ENCODE data around the gene RAB22A. TPM values are rescaled to one million over a fixed set of nuclear protein-coding genes. Genes with fewer than 3 reads are reported as not detected.

The RAB22A gene
- total RNA-seq, 1 donor: 23.9 TPM

DNA sequence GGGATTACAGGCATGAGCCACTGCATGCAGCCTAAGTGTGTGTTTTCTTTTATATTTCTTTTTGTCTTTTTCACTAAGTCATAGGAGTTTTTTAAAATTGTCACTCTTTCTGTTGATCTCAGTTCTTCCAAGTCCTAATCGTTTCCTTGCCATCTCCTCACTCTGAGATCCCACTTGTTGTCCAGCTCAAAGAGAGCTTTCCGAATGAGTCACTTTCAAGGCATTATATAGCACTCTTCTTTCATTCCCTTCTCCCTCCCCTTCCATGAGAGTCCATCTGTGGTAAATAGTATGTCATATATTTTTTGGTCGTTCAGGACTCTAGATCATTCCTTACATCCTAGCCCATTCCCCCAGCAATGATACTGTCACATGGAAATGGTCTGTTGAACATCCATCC is 83.8 kb downstream of the RAB22A start:
- TF ChIP-seq, protein P1, sequence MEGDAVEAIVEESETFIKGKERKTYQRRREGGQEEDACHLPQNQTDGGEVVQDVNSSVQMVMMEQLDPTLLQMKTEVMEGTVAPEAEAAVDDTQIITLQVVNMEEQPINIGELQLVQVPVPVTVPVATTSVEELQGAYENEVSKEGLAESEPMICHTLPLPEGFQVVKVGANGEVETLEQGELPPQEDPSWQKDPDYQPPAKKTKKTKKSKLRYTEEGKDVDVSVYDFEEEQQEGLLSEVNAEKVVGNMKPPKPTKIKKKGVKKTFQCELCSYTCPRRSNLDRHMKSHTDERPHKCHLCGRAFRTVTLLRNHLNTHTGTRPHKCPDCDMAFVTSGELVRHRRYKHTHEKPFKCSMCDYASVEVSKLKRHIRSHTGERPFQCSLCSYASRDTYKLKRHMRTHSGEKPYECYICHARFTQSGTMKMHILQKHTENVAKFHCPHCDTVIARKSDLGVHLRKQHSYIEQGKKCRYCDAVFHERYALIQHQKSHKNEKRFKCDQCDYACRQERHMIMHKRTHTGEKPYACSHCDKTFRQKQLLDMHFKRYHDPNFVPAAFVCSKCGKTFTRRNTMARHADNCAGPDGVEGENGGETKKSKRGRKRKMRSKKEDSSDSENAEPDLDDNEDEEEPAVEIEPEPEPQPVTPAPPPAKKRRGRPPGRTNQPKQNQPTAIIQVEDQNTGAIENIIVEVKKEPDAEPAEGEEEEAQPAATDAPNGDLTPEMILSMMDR (IDR thresholded peaks at IDR 0.05; ENCODE audit: extremely low read depth, low read depth, low read length): no peak

DNA sequence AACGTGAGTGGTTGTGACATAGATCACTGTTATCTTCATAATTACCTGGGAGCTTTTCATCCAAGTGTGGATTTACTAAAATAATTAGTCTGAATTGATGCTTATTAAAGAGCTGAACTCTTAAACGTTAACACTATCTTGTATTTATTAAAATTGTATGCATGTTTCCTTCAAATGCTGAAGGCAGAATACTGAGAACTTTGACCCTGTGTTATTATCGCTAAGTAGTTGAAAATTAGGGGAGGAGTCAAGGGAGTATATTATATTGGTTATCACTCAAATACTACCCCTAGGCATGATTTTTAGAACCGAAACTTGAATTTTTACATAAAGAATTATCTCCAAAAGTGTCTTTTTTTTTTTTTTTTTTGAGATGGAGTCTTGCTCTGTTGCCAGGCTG is 85.3 kb downstream of the RAB22A start:
- H3K27me3 ChIP-seq (ENCODE audit: insufficient read depth, low read length): no peaks in the 10 kb centered on the region
- peaks cover 49% of the 10 kb centered on the region for H4K20me1 ChIP-seq (ENCODE audit: insufficient read depth, low read length)
- H3K36me3 ChIP-seq (ENCODE audit: insufficient read depth, low read length): peaks cover 21% of the 10 kb centered on the region
- no peak overlapping the region for H3K27ac ChIP-seq (ENCODE audit: low read depth, low read length)
- H3K4me3 ChIP-seq (ENCODE audit: insufficient read depth, low read length): no peak overlapping the region
- no peaks in the 10 kb centered on the region for H3K9me3 ChIP-seq (ENCODE audit: low read depth, low read length)
- H2AFZ ChIP-seq (ENCODE audit: low read length): no peak overlapping the region
- H3K79me2 ChIP-seq (ENCODE audit: insufficient read depth, low read length): peaks cover 99% of the 10 kb centered on the region
- TF ChIP-seq, protein P1 (IDR thresholded peaks at IDR 0.05; ENCODE audit: extremely low read depth, low read depth, low read length): no peak
- no peak for DNase-seq (ENCODE audit: insufficient read length, low spot score, missing footprints)
- peaks cover 11% of the 10 kb centered on the region for H3K4me1 ChIP-seq (ENCODE audit: insufficient read depth, low read length)
- no peak overlapping the region for H3K4me2 ChIP-seq (ENCODE audit: insufficient read depth, low read length)

More for the DNA sequence above, 83.8 kb downstream of the RAB22A start:
- Histone ChIP-seq H4K20me1 (ENCODE audit: insufficient read depth, low read length) (peaks cover 36% of the 10 kb centered on the region), H3K9me3 (ENCODE audit: low read depth, low read length) (no peaks in the 10 kb centered on the region), H3K27ac (ENCODE audit: low read depth, low read length) (no peak overlapping the region), H3K4me2 (ENCODE audit: insufficient read depth, low read length) (no peak overlapping the region), H3K4me1 (ENCODE audit: insufficient read depth, low read length) (peaks cover 13% of the 10 kb centered on the region), H3K79me2 (ENCODE audit: insufficient read depth, low read length) (peaks cover 90% of the 10 kb centered on the region), H3K27me3 (ENCODE audit: insufficient read depth, low read length) (no peaks in the 10 kb centered on the region), H3K36me3 (ENCODE audit: insufficient read depth, low read length) (peaks cover 21% of the 10 kb centered on the region), H3K4me3 (ENCODE audit: insufficient read depth, low read length) (no peak overlapping the region), H2AFZ (ENCODE audit: low read length) (no peak overlapping the region)
- DNase-seq (ENCODE audit: insufficient read length, low spot score, missing footprints): no peak

DNA sequence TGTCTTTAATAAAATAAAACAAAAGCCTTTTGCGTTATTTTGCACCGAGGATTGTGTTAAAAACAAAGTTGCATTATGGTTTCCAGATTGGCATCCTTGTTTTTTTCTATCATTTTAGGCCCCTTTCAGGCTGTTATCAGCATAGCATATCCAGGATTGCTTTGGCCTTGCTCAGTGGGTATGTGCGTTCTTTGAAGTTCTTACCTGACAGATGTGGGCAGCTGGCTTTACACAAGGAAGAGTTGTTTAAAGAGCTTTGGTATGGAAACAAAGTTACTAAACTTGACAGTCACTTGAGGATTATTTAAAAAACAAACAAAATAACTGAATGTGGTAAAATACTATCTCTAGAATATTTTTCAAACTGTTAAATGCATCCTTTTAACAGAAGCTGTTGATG is 86.1 kb downstream of the RAB22A start:
- Histone ChIP-seq H3K9me3 (ENCODE audit: low read depth, low read length) (no peaks in the 10 kb centered on the region), H3K4me2 (ENCODE audit: insufficient read depth, low read length) (no peak overlapping the region), H3K4me3 (ENCODE audit: insufficient read depth, low read length) (no peak overlapping the region), H2AFZ (ENCODE audit: low read length) (no peak overlapping the region), H3K27me3 (ENCODE audit: insufficient read depth, low read length) (no peaks in the 10 kb centered on the region), H3K27ac (ENCODE audit: low read depth, low read length) (no peak overlapping the region), H3K4me1 (ENCODE audit: insufficient read depth, low read length) (peaks cover 3% of the 10 kb centered on the region), H3K79me2 (ENCODE audit: insufficient read depth, low read length) (peaks cover 99% of the 10 kb centered on the region), H4K20me1 (ENCODE audit: insufficient read depth, low read length) (peaks cover 57% of the 10 kb centered on the region), H3K36me3 (ENCODE audit: insufficient read depth, low read length) (peaks cover 16% of the 10 kb centered on the region)
- TF ChIP-seq, protein P1 (IDR thresholded peaks at IDR 0.05; ENCODE audit: extremely low read depth, low read depth, low read length): no peak
- DNase-seq (ENCODE audit: insufficient read length, low spot score, missing footprints): no peak

DNA sequence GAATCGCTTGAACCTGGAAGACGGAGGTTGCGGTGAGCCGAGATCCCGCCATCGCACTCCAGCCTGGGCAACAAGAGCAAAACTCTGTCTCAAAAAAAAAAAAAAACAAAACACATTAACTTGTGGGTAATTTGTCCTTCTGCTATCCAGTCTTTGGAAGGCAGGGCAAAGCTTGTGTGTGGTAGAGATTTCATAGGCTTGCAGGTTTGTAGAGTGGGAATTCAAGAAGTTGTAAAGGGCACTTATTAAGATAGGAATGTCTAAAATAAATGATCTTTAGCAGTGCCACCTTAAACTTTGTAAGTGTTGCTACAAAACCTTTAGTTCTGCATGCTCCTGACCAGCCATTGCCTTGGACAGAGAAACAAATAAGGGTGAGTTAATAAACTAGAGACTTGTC is 87.9 kb downstream of the RAB22A start:
- Histone ChIP-seq H3K27me3 (ENCODE audit: insufficient read depth, low read length) (no peaks in the 10 kb centered on the region), H3K4me2 (ENCODE audit: insufficient read depth, low read length) (no peak overlapping the region), H3K79me2 (ENCODE audit: insufficient read depth, low read length) (peaks cover 99% of the 10 kb centered on the region), H3K4me1 (ENCODE audit: insufficient read depth, low read length) (peaks cover 3% of the 10 kb centered on the region), H3K4me3 (ENCODE audit: insufficient read depth, low read length) (no peak overlapping the region), H4K20me1 (ENCODE audit: insufficient read depth, low read length) (peaks cover 69% of the 10 kb centered on the region), H3K9me3 (ENCODE audit: low read depth, low read length) (no peaks in the 10 kb centered on the region), H3K36me3 (ENCODE audit: insufficient read depth, low read length) (peaks cover 5% of the 10 kb centered on the region), H2AFZ (ENCODE audit: low read length) (no peak overlapping the region), H3K27ac (ENCODE audit: low read depth, low read length) (no peak overlapping the region)
- no peak for DNase-seq (ENCODE audit: insufficient read length, low spot score, missing footprints)
- TF ChIP-seq, protein P1 (IDR thresholded peaks at IDR 0.05; ENCODE audit: extremely low read depth, low read depth, low read length): no peak
